ENCODE data around the gene TMEM9. TPM values are rescaled to one million over a fixed set of nuclear protein-coding genes. Genes with fewer than 3 reads are reported as not detected.

Gene TMEM9
- total and polyA plus RNA-seq, 2 of the 8 experiments (the other 6 are each of a cell fraction or from before 2014, with no cell fraction given), result 79.9 to 181 TPM

GRCh38 chr1:201094832-201095231 is 59.4 kb downstream of the TMEM9 start (continued):
- TF ChIP-seq CTBP2 (IDR thresholded peaks at IDR 0.05; ENCODE audit: borderline replicate concordance, insufficient read depth, insufficient read length, low read length) (no peak), ATF3 (IDR thresholded peaks at IDR 0.05; ENCODE audit: insufficient read depth, low read depth, low read length) (no peak), SP1 (IDR thresholded peaks at IDR 0.05; ENCODE audit: low read depth, low read length) (no peak), TAF1 (IDR thresholded peaks at IDR 0.05; ENCODE audit: low read depth, low read length) (no peak), SUZ12 (IDR thresholded peaks at IDR 0.05; ENCODE audit: low read length) (no peak), CBX5 (IDR thresholded peaks at IDR 0.05; ENCODE audit: low read depth, low read length) (no peak)
